Loucy (cell line): ENCODE measurements around the gene SNX8.

Experiments used
- H2AFZ ChIP-seq: fragments of 200-600 bp; sonication (generic); 2 replicates; pipeline ENCODE4 v1.6.0; 2016; ENCODE audit warnings: antibody characterized with exemption, mild to moderate bottlenecking, low read length, moderate library complexity
- H3F3A ChIP-seq: fragments of 200-600 bp; 2 replicates; pipeline ENCODE4 v1.6.0; 2016; ENCODE audit warnings: antibody characterized with exemption, low read depth, mild to moderate bottlenecking
- H3K27me3 ChIP-seq: fragments of 200-600 bp; sonication (generic); 2 replicates; pipeline ENCODE4 v1.6.1; 2014; ENCODE audit warnings: low read length, mild to moderate bottlenecking; ENCODE audit not compliant: insufficient read depth, poor library complexity, severe bottlenecking
- H3K36me3 ChIP-seq: fragments of 200-600 bp; sonication (generic); 2 replicates; pipeline ENCODE4 v1.6.1; 2016; ENCODE audit warnings: low read length; ENCODE audit not compliant: insufficient read depth
- H3K4me1 ChIP-seq: fragments of 200-600 bp; sonication (generic); 2 replicates; pipeline ENCODE4 v1.5.1; 2014; ENCODE audit warnings: low read length, mild to moderate bottlenecking; ENCODE audit not compliant: insufficient read depth, poor library complexity, severe bottlenecking
- H3K4me2 ChIP-seq: fragments of 200-600 bp; sonication (generic); 2 replicates; pipeline ENCODE4 v1.6.0; 2014; ENCODE audit warnings: antibody characterized with exemption, low read length, low read depth, mild to moderate bottlenecking; ENCODE audit not compliant: poor library complexity, severe bottlenecking
- H3K4me3 ChIP-seq: fragments of 200-600 bp; sonication (generic); 2 replicates; pipeline ENCODE4 v1.5.1; 2014; ENCODE audit warnings: low read length, mild to moderate bottlenecking, mixed read lengths; ENCODE audit not compliant: poor library complexity, severe bottlenecking
- H3K79me2 ChIP-seq: fragments of 200-600 bp; sonication (generic); 2 replicates; pipeline ENCODE4 v1.6.1; 2014; ENCODE audit warnings: low read length; ENCODE audit not compliant: insufficient read depth
- H3K9ac ChIP-seq: fragments of 200-600 bp; sonication (generic); 2 replicates; pipeline ENCODE4 v1.6.0; 2014; ENCODE audit warnings: mild to moderate bottlenecking, low read depth, low read length, moderate library complexity; ENCODE audit not compliant: poor library complexity, severe bottlenecking
- H3K9me2 ChIP-seq: fragments of 200-600 bp; sonication (generic); replicated peaks from 2 replicates; pipeline ENCODE4 v1.6.1; 2016; ENCODE audit warnings: low read depth, low read length, mixed read lengths
- H3K9me3 ChIP-seq: fragments of 200-600 bp; sonication (generic); 2 replicates; pipeline ENCODE4 v1.6.1; 2014; ENCODE audit warnings: mild to moderate bottlenecking, antibody characterized with exemption, low read length, low read depth; ENCODE audit not compliant: insufficient read depth
- H4K20me1 ChIP-seq: fragments of 200-600 bp; sonication (generic); 2 replicates; pipeline ENCODE4 v1.6.0; 2014; ENCODE audit warnings: antibody characterized with exemption, low read length, mild to moderate bottlenecking; ENCODE audit not compliant: insufficient read depth, poor library complexity, severe bottlenecking
- CTCF ChIP-seq: fragments of 200-600 bp; sonication (generic); conservative IDR thresholded peaks from 2 replicates; pipeline ENCODE4 v1.5.1; 2014; ENCODE audit warnings: mild to moderate bottlenecking, antibody characterized with exemption, low read length
- EZH2phosphoT487 ChIP-seq: fragments of 200-600 bp; IDR thresholded peaks from 2 replicates; pipeline ENCODE4 v1.6.1; 2018; ENCODE audit warnings: antibody characterized with exemption, mild to moderate bottlenecking, moderate library complexity, borderline replicate concordance

Gene SNX8

GRCh38 chr7:2212906-2213305, 101.3 kb downstream of the SNX8 start:
- no peaks in the 10 kb centered on the region for H3K9me3 ChIP-seq
- no peaks in the 10 kb centered on the region for H3K27me3 ChIP-seq
- H3K36me3 ChIP-seq, result peaks cover 81% of the 10 kb centered on the region; the same call in 1 of the 2 replicates
- peaks cover 5% of the 10 kb centered on the region; the same call in 1 of the 2 replicates for H3K79me2 ChIP-seq
- no peaks in the 10 kb centered on the region for H3F3A ChIP-seq
- H4K20me1 ChIP-seq, result no peaks in the 10 kb centered on the region
- H2AFZ ChIP-seq, result no peak overlapping the region
- no peak overlapping the region for H3K4me3 ChIP-seq
- H3K9me2 ChIP-seq, result no peaks in the 10 kb centered on the region
- peaks cover 17% of the 10 kb centered on the region for H3K4me1 ChIP-seq
- no peak overlapping the region for H3K9ac ChIP-seq
- H3K4me2 ChIP-seq, result no peak overlapping the region
- no peak for TF ChIP-seq CTCF
- no peak for TF ChIP-seq EZH2phosphoT487

- H3K79me2 ChIP-seq, result peaks cover 5% of the 10 kb centered on the region; the same call in 1 of the 2 replicates
- H3F3A ChIP-seq, result no peaks in the 10 kb centered on the region
- peaks cover 17% of the 10 kb centered on the region for H3K4me1 ChIP-seq
- H3K9me2 ChIP-seq, result no peaks in the 10 kb centered on the region
- H3K9me3 ChIP-seq, result no peaks in the 10 kb centered on the region
- TF ChIP-seq EZH2phosphoT487 (no peak), CTCF (no peak)
- no peak overlapping the region for H3K4me2 ChIP-seq
- H2AFZ ChIP-seq, result no peak overlapping the region
- no peaks in the 10 kb centered on the region for H4K20me1 ChIP-seq
- H3K4me3 ChIP-seq, result no peak overlapping the region
- H3K36me3 ChIP-seq, result peaks cover 80% of the 10 kb centered on the region; the same call in 1 of the 2 replicates
- no peaks in the 10 kb centered on the region for H3K27me3 ChIP-seq
- no peak overlapping the region for H3K9ac ChIP-seq
Observed at GRCh38 chr7:2211926-2212325, 102.3 kb downstream of the SNX8 start.

- Histone ChIP-seq H4K20me1 (no peaks in the 10 kb centered on the region), H3K9ac (no peak overlapping the region), H3K36me3 (peaks cover 77% of the 10 kb centered on the region; the same call in 1 of the 2 replicates)
Observed at GRCh38 chr7:2211259-2211880, 102.9 kb downstream of the SNX8 start.

More at GRCh38 chr7:2211259-2211880, 102.9 kb downstream of the SNX8 start:
- Histone ChIP-seq H3K4me1 (peaks cover 17% of the 10 kb centered on the region), H2AFZ (no peak overlapping the region), H3F3A (no peaks in the 10 kb centered on the region), H3K9me2 (no peaks in the 10 kb centered on the region), H3K79me2 (peaks cover 5% of the 10 kb centered on the region; the same call in 1 of the 2 replicates), H3K4me2 (no peak overlapping the region), H3K9me3 (no peaks in the 10 kb centered on the region), H3K4me3 (no peak overlapping the region), H3K27me3 (no peaks in the 10 kb centered on the region)
- TF ChIP-seq EZH2phosphoT487 (no peak), CTCF (no peak)
